SJCRH30 (cell line): ENCODE results near the gene MVK. TPM values are rescaled to one million over a fixed set of nuclear protein-coding genes. Genes with fewer than 3 reads are reported as not detected.

Experiments
- DNase-seq, 2 experiments: peaks; one replicate each; pipeline ENCODE4 v3.0.0-alpha.2; 2015 to 2020
- H3K27ac ChIP-seq: fragments of 250-450 bp; sonication (Bioruptor Pico); 2 replicates; pipeline ENCODE4 v1.5.1; 2020; ENCODE audit warnings: mild to moderate bottlenecking, moderate library complexity
- H3K27me3 ChIP-seq: fragments of 250-450 bp; sonication (Bioruptor Pico); 2 replicates; pipeline ENCODE4 v1.5.1; 2020; ENCODE audit warnings: mild to moderate bottlenecking, moderate library complexity
- H3K36me3 ChIP-seq: fragments of 250-450 bp; sonication (Bioruptor Pico); 2 replicates; pipeline ENCODE4 v1.5.1; 2020; ENCODE audit warnings: mild to moderate bottlenecking, moderate library complexity
- H3K4me1 ChIP-seq: fragments of 250-450 bp; sonication (Bioruptor Pico); 2 replicates; pipeline ENCODE4 v1.5.1; 2020; ENCODE audit warnings: mild to moderate bottlenecking, moderate library complexity
- H3K4me3 ChIP-seq: fragments of 250-450 bp; sonication (Bioruptor Pico); 2 replicates; pipeline ENCODE4 v1.5.1; 2020; ENCODE audit warnings: mild to moderate bottlenecking, moderate library complexity
- H3K9me3 ChIP-seq: fragments of 250-450 bp; sonication (Bioruptor Pico); replicated peaks from 2 replicates; pipeline ENCODE4 v1.5.1; 2020; ENCODE audit warnings: mild to moderate bottlenecking, moderate library complexity
- total RNA-seq: library from RNA; depleted of rRNA; stranded (reverse); fragments of >200 nt; shearing (Covaris generic); gene quantifications from 2 replicates; pipeline ENCODE4 v1.2.3, GENCODE V29; 2014

MVK gene
- total RNA-seq, 1 experiment from 2014 or later: 18.7 TPM

DNA sequence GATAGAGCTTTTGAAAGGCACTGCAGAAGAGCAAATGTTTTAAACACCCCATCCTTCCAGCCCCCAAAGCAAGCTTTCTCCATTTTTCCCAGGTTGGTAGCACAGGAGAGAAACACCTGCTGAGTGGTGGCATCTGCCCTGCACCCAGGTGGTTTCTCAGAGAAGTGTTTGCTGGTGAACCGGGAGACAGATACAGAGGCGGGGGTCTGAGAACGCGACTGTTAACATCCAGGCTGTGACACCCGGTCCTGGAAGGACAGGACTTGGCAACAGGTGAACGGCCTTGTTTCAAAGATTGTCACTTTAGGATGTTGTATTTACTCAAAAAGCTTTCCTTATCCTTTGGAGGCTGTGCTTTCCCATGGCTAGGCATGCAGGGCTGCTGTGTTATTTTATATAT lies 18.8 kb upstream of the MVK start:
- H3K27me3 ChIP-seq: no peaks in the 10 kb centered on the region
- DNase-seq: no peak
- no peak overlapping the region for H3K27ac ChIP-seq
- no peaks in the 10 kb centered on the region for H3K4me1 ChIP-seq
- no peaks in the 10 kb centered on the region for H3K9me3 ChIP-seq
- H3K36me3 ChIP-seq: no peaks in the 10 kb centered on the region
- H3K4me3 ChIP-seq: no peak overlapping the region

DNA sequence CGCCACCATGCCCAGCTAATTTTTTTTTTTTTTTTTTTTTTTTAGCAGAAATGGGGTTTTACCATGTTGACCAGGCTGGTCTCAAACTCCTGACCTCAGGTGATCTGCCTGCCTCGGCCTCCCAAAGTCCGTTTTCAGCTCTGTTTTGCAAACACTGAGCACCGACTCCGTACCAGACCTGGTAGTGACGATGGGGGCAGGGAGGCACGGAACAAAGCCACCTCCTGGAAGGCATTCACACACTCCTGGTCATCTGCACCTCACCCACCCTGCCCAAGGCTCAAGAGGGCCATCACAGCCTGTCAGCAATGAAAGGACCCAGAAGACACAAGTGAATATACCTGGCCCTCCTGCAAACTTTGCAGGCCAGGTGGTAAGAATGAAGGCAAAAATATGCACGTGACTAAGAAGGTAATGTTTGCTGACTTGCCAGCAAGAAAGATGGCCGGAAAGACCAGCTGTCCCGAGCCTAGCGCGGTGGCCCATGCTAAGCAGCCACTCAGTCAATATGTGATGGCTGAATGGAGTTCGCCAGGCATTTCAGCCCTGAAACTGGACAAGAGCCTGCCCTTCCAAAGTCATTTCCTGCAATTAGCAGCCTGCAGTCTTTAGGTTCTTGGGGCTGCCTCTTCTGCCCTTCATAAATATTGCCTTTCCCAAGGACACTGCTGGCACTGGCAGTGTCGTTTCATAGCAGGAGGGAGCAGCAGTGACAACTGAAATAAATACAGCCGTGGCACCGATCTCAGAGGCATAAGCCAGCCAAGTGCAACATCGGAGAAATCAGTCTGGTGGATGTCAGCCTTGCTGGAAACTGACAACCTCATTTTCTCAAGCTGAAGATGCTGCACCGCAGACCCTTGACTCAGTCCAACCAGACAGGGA lies 17.9 kb upstream of the MVK start:
- no peak overlapping the region for H3K27ac ChIP-seq

DNA sequence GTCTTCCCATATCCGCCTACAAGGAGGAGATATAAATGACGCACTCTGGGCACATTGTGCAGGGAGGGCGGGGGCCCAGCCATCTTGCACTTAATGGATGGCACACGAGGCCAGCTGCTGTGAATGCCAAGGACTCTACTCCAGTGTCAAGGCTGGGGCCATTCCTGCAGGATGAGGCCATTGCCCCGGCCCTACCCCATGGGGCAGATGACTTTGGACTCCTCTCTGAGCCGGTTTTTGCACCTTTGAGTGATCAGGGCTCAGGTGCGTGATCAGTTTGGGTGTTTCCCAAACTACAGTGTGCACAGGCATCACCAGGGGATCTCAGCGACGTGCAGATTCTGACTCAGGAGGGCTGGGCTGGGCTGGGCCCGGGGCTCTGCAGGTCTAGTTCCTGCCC lies 16.4 kb upstream of the MVK start:
- no peaks in the 10 kb centered on the region for H3K36me3 ChIP-seq
- DNase-seq: no peak
- no peak overlapping the region for H3K27ac ChIP-seq
- H3K27me3 ChIP-seq: no peaks in the 10 kb centered on the region
- H3K4me3 ChIP-seq: no peak overlapping the region
- H3K4me1 ChIP-seq: no peaks in the 10 kb centered on the region
- H3K9me3 ChIP-seq: no peaks in the 10 kb centered on the region

More for the DNA sequence above, 17.9 kb upstream of the MVK start:
- no peak for DNase-seq
- H3K27me3 ChIP-seq: no peaks in the 10 kb centered on the region
- no peak overlapping the region for H3K4me3 ChIP-seq
- H3K9me3 ChIP-seq: no peaks in the 10 kb centered on the region
- no peaks in the 10 kb centered on the region for H3K4me1 ChIP-seq
- no peaks in the 10 kb centered on the region for H3K36me3 ChIP-seq

DNA sequence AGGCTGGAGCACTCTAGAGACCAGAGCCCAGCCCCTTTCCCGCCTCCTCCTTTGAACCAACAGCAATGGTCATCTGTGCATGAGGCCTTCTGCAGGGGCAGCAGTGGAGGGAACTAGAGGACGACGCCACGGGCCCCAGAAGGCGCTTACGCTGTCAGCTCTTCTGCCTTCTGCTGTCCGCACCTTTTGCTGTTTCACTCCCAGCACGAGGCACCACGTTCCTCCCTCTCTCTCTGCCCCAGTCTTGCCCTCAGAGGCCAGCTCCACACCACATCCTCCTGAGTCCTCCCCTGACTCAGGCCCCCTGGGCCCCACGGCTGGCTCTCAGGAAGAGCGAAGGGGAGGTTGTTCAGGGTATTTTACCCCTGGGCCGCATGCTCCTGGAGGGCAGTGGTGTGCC lies 15.8 kb upstream of the MVK start:
- DNase-seq: no peak
- H3K27ac ChIP-seq: no peak overlapping the region
- no peaks in the 10 kb centered on the region for H3K36me3 ChIP-seq
- H3K4me1 ChIP-seq: no peaks in the 10 kb centered on the region
- H3K27me3 ChIP-seq: no peaks in the 10 kb centered on the region
- no peaks in the 10 kb centered on the region for H3K9me3 ChIP-seq
- no peak overlapping the region for H3K4me3 ChIP-seq

DNA sequence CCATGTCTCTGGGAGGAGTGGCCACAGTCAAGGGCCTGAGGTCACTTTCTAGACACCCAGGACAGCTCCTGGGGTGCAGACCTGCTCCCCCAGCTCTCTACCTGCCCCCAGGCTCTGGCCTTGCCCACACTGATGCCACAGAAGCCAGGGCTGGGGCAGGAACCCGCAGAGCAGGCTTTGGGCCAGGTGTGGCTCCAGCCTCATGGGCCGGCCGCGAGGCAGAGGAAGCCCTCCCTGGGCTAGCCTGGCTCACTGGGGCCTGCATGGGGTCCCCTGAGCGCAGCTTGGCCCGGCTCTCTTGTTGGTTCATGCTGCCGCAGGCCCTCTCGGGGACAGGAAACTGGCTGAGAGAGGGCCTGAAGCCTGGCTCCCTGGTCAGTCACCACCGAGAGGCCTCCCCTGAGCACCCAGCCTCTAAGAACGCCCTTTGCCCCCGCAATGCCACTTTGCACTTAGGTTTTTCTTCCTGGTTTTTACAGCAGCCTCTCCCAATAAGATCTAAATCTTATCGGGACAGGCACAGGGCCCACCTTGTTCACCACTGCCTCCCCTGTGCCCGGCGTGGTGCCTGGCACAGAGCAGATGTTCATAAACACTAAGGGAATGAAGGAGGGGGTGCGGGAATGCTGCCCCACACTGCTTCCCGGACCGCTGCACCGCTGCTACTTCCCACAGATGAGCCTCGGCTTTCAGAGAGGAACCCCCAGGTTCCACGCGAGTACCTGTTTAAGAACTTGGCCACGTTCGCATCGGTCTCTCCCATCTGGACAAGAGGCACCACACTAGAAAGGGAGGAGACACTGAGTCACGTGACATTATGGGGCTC lies 15.0 kb upstream of the MVK start:
- H3K4me1 ChIP-seq: no peaks in the 10 kb centered on the region
- no peaks in the 10 kb centered on the region for H3K9me3 ChIP-seq
- H3K27me3 ChIP-seq: no peaks in the 10 kb centered on the region
- H3K4me3 ChIP-seq: no peak overlapping the region
- DNase-seq: no peak
- H3K27ac ChIP-seq: no peak overlapping the region
- H3K36me3 ChIP-seq: no peaks in the 10 kb centered on the region; the same call in 1 of the 2 replicates

GRCh38 chr12:109559200-109559505 lies 14.4 kb upstream of the MVK start:
- Histone ChIP-seq H3K4me1 (no peaks in the 10 kb centered on the region), H3K27me3 (no peaks in the 10 kb centered on the region), H3K36me3 (no peaks in the 10 kb centered on the region; the same call in 1 of the 2 replicates), H3K27ac (no peak overlapping the region), H3K9me3 (no peaks in the 10 kb centered on the region), H3K4me3 (no peak overlapping the region)
- DNase-seq: no peak

GRCh38 chr12:109559601-109560000 lies 14.0 kb upstream of the MVK start:
- Histone ChIP-seq H3K4me3 (no peak overlapping the region), H3K4me1 (no peaks in the 10 kb centered on the region), H3K36me3 (no peaks in the 10 kb centered on the region; the same call in 1 of the 2 replicates), H3K27me3 (no peaks in the 10 kb centered on the region), H3K9me3 (no peaks in the 10 kb centered on the region), H3K27ac (no peak overlapping the region)
- DNase-seq: no peak

- no peak for DNase-seq
- Histone ChIP-seq H3K4me3 (no peak overlapping the region), H3K4me1 (no peaks in the 10 kb centered on the region), H3K27ac (no peak overlapping the region), H3K9me3 (no peaks in the 10 kb centered on the region), H3K36me3 (no peaks in the 10 kb centered on the region; the same call in 1 of the 2 replicates), H3K27me3 (no peaks in the 10 kb centered on the region)
Measured at GRCh38 chr12:109560867-109561710, 12.5 kb upstream of the MVK start.

DNA sequence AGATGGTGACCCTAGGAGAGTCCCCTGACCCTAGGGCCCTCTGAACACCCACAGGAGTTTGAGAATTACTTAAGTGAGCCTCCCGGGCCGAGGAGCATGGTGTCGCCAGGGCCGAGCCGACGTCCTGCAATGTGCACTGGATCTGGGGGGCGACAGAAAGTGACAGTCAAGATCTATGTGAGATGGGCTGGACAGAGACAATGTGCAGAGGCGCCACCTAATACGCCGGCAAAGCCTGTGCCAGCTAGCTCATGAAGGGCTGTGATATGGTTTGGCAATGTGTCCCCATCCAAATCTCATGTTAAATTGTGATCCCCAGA lies 11.9 kb upstream of the MVK start:
- Histone ChIP-seq H3K27ac (no peak overlapping the region), H3K4me3 (no peak overlapping the region), H3K9me3 (no peaks in the 10 kb centered on the region), H3K27me3 (no peaks in the 10 kb centered on the region), H3K36me3 (no peaks in the 10 kb centered on the region; the same call in 1 of the 2 replicates), H3K4me1 (no peaks in the 10 kb centered on the region)
- DNase-seq: no peak

DNA sequence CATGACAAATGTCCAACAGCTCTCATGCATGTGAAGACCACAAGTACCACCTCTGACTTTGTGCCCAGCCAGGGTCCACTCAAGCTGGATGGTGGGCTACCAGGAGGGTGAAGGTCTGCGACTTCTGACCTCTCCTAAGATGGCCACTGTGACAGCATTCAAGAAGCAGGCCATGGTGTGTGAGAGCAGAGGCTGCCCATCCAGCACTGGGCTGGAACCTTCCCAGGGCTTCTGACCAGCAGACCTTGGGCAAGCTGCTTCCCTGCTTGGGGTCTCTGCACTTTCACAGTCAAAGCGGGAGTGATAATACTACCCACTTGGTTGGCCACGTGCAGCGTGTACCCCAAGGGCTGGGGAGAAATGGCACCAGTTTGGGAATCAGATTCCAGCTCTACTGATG lies 10.7 kb upstream of the MVK start:
- Histone ChIP-seq H3K4me1 (no peaks in the 10 kb centered on the region), H3K9me3 (no peaks in the 10 kb centered on the region), H3K27me3 (no peaks in the 10 kb centered on the region), H3K27ac (no peak overlapping the region), H3K36me3 (no peaks in the 10 kb centered on the region; the same call in 1 of the 2 replicates), H3K4me3 (no peak overlapping the region)
- DNase-seq: no peak

- Histone ChIP-seq H3K27me3 (no peaks in the 10 kb centered on the region), H3K27ac (no peak overlapping the region), H3K9me3 (no peaks in the 10 kb centered on the region), H3K4me3 (no peak overlapping the region), H3K4me1 (no peaks in the 10 kb centered on the region), H3K36me3 (no peaks in the 10 kb centered on the region; the same call in 1 of the 2 replicates)
- DNase-seq: peak; percentile 11 to 23
Measured at GRCh38 chr12:109563291-109564284, 10.0 kb upstream of the MVK start.

DNA sequence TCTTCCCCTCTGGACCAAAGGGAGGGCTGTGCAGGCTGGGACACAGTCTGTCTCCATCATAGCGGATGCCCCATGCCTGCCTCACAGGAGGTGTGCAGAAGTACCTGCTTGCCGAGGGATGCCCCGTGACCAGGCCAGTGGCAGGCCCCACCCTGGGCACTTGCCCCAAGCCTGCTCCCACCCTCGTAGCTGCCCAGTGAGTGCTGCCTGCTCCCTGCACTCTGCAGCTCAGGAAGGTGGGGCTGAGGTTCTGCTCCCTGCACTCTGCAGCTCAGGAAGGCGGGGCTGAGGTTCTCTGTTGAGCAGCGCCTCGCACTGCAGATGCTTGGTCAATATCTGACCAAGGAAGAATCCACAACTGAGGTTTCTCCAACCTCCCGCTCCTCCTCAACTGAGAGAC lies 7.2 kb upstream of the MVK start:
- H3K9me3 ChIP-seq: no peaks in the 10 kb centered on the region
- H3K36me3 ChIP-seq: no peaks in the 10 kb centered on the region; the same call in 1 of the 2 replicates
- H3K27ac ChIP-seq: no peak overlapping the region
- DNase-seq: no peak
- H3K4me1 ChIP-seq: no peaks in the 10 kb centered on the region
- H3K27me3 ChIP-seq: no peaks in the 10 kb centered on the region
- H3K4me3 ChIP-seq: no peak overlapping the region

DNA sequence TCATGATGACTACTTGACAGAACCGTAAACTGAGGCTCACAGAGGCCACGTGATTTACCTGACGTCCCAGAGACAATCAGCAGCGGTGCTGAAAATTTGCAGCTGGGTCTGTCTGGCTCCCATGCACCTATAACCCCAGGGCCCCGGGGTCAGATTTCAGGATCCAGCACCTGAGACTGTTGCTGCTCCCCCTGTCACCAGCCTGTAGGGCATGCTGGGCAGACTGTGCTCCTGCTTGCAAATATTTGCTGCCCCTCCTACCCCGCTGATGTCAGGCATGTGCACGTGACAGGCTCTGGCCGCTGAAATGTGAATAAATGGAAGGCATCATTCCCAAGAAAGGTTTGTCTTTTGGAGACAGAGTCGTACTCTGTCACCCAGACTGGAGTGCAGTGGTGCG lies 6.3 kb upstream of the MVK start:
- no peaks in the 10 kb centered on the region for H3K4me1 ChIP-seq
- no peak overlapping the region for H3K27ac ChIP-seq
- H3K36me3 ChIP-seq: no peaks in the 10 kb centered on the region; the same call in 1 of the 2 replicates
- no peaks in the 10 kb centered on the region for H3K27me3 ChIP-seq
- H3K4me3 ChIP-seq: no peak overlapping the region
- H3K9me3 ChIP-seq: no peaks in the 10 kb centered on the region
- DNase-seq: no peak

- no peak overlapping the region for H3K27ac ChIP-seq
- H3K4me1 ChIP-seq: no peaks in the 10 kb centered on the region
- H3K4me3 ChIP-seq: no peak overlapping the region
- no peaks in the 10 kb centered on the region for H3K9me3 ChIP-seq
- no peaks in the 10 kb centered on the region for H3K27me3 ChIP-seq
- H3K36me3 ChIP-seq: no peaks in the 10 kb centered on the region; the same call in 1 of the 2 replicates
- DNase-seq: no peak
Measured at GRCh38 chr12:109567967-109568366, 5.6 kb upstream of the MVK start.
